ENCODE data around the gene ZNF141.
"Not testable (repeated sequence)": the region's sequence is repeated elsewhere in the genome, so short reads cannot be mapped to it uniquely, and the experiment has no call there.

DNA sequence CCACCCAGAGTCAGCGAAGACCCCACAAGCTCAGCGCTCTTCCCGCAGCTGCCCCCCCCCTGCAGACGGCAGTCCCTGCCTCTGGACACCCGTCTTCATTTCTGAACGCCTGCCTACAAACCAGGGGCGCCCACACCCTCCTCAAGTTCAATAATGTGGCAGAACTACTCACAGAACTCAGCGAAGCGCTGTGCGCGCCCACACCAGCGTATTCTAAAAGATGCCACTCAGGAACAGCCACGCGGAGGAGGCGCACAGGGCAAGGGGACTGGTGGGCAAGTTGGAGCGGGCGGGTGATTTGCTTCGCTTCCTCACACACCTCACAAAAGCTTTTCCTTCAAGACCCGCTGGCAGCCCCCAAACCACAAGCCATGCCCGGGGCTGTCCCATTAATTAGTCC, 33.1 kb upstream of the ZNF141 start:
- TF ChIP-seq, protein P1, sequence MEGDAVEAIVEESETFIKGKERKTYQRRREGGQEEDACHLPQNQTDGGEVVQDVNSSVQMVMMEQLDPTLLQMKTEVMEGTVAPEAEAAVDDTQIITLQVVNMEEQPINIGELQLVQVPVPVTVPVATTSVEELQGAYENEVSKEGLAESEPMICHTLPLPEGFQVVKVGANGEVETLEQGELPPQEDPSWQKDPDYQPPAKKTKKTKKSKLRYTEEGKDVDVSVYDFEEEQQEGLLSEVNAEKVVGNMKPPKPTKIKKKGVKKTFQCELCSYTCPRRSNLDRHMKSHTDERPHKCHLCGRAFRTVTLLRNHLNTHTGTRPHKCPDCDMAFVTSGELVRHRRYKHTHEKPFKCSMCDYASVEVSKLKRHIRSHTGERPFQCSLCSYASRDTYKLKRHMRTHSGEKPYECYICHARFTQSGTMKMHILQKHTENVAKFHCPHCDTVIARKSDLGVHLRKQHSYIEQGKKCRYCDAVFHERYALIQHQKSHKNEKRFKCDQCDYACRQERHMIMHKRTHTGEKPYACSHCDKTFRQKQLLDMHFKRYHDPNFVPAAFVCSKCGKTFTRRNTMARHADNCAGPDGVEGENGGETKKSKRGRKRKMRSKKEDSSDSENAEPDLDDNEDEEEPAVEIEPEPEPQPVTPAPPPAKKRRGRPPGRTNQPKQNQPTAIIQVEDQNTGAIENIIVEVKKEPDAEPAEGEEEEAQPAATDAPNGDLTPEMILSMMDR (IDR thresholded peaks at IDR 0.05; ENCODE audit: poor library complexity) = not testable (repeated sequence)
- not testable (repeated sequence) for TF ChIP-seq EZH2 (IDR thresholded peaks at IDR 0.05; ENCODE audit: borderline replicate concordance)

Measured in hepatocyte (in vitro differentiated cells).